Embryonic facial prominence (tissue), 1 donor: ENCODE data around the gene GPR26.

Source experiments
- DNase-seq: peaks from one replicate; pipeline ENCODE4 v3.0.0-alpha.2; 2016; ENCODE audit errors: extremely low spot score

GPR26 gene, protein sequence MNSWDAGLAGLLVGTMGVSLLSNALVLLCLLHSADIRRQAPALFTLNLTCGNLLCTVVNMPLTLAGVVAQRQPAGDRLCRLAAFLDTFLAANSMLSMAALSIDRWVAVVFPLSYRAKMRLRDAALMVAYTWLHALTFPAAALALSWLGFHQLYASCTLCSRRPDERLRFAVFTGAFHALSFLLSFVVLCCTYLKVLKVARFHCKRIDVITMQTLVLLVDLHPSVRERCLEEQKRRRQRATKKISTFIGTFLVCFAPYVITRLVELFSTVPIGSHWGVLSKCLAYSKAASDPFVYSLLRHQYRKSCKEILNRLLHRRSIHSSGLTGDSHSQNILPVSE

DNA sequence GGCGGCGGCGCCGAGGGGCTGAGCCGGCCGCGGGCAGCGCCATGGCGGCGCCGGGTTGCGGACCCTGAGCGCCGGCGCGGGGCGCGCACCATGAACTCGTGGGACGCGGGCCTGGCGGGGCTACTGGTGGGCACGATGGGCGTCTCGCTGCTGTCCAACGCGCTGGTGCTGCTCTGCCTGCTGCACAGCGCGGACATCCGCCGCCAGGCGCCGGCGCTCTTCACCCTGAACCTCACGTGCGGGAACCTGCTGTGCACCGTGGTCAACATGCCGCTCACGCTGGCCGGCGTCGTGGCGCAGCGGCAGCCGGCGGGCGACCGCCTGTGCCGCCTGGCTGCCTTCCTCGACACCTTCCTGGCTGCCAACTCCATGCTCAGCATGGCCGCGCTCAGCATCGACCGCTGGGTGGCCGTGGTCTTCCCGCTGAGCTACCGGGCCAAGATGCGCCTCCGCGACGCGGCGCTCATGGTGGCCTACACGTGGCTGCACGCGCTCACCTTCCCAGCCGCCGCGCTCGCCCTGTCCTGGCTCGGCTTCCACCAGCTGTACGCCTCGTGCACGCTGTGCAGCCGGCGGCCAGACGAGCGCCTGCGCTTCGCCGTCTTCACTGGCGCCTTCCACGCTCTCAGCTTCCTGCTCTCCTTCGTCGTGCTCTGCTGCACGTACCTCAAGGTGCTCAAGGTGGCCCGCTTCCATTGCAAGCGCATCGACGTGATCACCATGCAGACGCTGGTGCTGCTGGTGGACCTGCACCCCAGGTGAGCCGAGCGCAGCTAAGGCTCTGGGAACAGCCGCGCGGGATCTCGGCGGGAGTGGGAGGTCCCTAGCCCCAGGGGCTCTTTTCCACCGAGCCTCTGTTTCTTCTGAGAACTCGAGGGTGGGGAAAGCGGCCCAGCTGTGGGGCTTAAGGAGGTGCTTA, at the start of gene GPR26:
Gene GPR26, plus strand, starts transcription at position 38 of the 919 bp plus-strand sequence. Its CDS starts 53 bp downstream, at position 91.
- DNase-seq: no peak

DNA sequence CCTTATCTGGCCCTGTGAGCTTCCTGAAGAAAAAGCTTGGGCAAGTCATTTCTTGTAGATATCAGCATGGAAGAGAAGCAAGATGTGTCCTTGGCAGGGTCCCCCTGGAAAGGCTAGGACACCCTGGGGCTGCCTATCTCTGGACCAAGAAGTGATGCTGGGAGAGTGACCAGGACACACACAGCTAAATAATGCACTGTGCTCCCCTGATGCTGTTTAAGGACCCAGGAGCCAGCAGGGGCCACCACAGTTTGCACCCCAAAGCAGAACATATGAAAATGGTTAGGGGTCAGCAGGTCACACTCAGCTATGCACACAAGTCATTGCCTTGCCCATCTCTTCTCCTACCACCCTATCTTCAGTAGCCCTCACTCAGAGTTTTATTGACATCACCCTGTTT, 47.9 kb upstream of the GPR26 start:
- no peak for DNase-seq

DNA sequence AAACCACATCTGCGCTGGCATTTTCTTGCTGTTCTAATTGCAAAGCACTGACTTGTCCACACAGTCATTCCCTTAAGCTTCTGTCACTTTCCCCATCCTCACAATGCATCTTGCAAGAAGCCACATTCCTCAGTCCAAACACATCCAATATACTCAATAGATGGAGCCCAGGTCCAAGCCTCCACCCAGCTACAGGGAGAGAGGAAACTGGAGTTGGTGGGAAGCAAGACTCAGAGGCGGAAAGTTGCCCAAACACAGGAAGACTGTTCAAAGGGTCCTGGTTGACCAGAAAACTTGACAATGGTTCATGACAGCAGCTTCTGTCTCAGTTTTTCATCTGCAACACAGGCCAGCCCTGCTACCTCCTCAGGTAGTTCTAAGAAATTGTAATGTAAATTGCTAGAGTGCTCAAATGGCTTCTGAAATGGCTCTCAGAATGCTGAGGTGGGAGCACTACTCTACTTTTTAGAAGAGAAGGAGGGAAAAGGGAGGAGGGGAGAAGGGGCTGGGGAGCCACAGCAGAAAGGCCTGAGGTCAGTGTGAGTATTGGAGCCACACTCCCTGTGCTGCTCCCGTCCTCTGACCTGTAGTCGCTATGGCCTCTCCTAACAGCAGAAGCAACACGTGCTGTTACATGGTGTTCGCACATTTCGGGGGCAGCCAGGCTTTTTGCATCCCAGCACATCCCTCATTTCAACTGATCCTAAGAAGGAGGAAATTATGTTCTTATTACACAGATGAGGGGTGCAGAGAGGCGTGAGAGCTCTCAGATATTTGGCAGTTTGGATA, 46.9 kb upstream of the GPR26 start:
- DNase-seq: no peak

DNA sequence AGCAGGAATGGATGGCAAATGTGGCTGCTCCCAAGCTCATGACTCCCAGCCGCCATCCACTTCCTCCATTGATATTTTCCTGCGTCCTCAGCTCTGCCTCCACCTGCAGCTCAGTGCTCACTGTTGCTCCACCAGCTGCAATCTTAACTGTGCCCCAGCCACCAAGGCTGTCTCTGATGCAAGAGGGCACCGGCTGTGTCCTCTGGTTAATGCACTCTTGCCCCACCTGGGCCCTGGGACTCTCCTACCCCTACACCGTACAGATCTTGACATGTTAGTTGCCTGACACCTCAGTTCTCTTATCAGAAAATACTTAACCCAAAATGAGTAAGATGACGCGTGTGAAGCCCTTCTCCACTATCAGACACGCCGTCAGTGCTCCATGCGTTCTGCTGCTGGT, 45.5 kb upstream of the GPR26 start:
- DNase-seq: no peak

DNA sequence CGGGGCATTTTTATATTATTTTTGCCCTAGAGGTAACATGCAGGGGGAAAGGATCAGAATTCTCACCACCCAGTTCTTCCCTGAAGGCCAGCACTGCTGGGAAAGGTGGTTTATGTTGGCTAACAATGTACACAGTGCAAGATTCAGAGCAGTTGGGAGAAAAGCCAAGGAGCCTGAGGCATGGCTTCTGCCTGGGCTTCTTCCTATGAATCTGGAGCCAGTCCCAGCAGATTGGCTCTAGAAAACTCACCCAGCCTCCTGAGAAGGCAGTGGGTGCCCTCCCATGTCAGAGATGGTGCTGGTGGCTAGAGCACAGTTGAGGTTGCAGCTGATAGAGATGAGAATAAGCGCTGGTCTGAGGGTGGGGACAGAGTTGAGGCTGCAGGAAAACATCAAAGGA, 44.7 kb upstream of the GPR26 start:
- no peak for DNase-seq

DNA sequence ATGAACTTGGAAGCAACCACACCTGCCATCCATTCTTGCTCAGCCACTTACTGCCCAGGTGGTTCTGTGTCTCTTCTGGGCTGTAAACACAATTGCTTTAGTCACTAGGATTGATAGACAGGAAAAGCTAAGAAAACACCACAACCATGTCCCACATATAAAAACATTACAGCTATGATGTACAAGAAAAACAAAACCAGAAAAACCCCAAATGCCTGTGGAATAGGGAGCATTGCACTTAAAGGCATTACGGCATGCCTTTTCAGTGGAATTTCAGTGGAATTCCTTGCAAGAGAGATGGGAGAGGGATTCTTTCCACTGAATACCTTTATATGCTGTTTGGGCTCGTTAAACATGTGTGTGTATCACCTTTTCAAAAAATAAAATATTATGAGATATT, 44.2 kb upstream of the GPR26 start:
- no peak for DNase-seq

DNA sequence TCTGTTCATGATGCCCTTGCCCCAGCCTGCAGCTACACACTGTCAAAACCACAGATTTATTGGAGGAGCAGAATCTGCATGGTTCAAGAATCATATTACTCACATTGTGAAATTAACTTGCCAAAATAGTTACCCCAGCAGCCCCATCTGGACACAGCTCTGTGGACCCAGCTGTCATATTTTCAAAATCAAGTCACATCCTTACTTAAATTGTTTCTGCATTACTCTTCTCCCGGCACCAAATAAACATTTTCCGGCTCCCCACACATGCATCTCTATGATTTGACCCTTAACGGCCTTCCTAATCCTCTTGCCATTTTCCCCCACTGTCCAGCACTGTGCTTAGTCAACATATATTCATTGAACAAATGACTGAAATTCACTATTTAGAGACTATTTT, 43.8 kb upstream of the GPR26 start:
- DNase-seq: no peak

DNA sequence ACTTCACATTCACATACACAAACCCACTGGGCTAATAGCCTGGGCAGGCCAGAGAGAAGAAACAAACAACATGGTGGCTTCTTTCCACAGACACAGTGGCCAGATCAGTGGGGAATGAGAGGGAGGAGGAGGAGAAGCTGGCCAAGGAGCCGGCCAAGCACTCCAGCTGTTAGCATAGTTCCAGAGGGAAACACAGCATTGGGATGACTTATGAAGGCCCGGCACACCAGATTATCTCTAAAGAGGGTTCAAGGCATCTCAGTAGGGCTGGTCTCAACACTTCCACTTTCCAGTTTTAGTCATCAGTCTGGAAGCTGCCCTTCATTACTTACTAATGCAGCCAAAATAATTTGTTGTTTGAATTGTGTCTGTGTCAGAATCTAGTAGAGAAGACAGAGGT, 42.1 kb upstream of the GPR26 start:
- no peak for DNase-seq

DNA sequence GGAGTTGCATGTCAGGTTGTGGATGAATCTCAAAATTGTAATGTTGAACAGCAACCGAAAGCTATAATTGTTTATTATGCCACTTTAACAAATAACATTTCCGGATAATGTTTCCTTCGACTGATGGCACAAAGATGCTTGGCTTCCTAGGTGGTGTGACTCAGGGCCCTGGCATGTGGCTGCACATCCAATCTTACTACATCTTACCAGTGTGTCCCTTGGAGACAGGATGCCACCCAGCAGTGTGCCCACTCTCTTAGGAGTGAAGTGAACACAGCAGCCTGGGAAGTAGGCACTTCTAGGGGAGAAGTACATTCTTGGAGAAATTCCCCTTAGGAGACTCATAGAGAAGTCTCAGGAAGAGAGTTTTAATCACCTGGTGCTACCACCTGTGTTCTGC, 33.0 kb upstream of the GPR26 start:
- no peak for DNase-seq

DNA sequence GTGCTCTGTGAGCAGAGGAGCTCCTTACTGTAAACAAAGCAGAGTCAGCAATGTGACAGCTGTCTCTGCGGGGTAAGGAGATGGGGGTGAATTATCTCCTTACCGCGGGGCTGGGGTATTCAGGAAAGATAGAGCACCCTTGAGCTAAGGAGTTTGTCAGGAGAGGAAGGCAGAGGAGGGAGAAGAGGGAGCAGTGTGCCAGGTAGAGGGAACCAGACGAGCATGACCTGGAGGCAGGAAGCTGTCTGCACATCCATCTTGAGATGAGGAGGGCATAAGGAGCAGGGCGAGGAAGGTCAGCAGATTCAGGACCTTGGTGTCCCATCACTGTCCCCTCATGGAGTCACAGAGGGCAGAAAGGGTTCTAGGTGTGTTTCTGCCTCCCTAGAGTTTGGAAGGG, 32.5 kb upstream of the GPR26 start:
- DNase-seq: no peak

DNA sequence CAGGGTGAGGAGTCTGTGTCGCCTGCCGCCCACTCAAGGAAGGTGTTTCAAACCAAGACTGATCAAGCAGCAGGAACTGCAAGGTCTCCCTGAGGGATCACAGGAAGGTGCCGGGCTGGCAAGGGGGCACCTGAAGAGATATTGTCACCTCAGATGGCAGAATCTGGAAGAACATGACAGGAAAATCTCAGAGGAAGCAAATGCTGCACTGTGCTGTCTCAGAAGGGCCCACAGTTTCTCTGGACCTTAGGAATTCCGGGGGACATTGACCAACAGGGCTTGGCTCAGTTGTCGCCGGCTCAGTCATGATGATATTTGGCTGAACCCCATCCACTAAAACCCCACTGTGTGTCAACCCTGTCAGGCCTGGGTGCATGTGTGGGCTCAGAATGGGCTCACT, 31.9 kb upstream of the GPR26 start:
- no peak for DNase-seq

DNA sequence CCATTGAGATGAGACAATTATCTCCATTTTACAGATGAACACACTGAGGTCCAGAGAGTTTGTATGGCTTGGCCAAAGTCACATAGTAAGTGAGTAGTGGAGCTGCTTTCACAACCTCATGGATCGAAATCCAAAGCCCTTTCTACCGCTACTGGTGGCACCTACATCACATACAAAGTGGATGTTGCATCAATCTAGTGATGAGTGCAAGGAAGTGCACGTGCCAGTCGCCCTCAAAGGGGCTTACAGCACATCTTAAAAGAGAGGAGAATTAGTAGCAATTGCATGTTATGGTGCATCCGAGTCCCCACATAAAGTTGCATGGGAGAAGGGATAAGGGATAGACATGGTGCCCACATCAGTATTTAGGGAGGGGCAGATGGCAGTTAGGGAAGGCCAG, 31.0 kb upstream of the GPR26 start:
- no peak for DNase-seq

DNA sequence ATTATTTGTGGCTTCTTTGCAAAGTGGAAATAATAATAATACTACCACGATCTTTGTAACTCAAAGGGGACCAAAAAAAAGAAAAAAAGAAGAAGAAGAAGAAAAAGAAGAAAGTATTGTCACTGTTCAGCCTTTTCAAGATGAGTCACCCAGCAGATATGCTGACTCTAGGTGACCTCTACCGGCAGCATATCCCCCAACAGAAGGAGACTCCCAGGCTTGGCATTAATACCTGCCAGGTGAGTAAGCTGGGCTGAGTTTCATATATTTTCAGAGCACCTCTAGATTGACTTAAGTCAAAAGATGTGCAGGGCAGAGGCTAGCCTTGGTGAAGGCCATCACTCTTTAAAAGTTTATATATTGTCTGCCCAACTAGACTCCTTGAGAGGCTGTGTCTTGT, 30.4 kb upstream of the GPR26 start:
- DNase-seq: no peak

DNA sequence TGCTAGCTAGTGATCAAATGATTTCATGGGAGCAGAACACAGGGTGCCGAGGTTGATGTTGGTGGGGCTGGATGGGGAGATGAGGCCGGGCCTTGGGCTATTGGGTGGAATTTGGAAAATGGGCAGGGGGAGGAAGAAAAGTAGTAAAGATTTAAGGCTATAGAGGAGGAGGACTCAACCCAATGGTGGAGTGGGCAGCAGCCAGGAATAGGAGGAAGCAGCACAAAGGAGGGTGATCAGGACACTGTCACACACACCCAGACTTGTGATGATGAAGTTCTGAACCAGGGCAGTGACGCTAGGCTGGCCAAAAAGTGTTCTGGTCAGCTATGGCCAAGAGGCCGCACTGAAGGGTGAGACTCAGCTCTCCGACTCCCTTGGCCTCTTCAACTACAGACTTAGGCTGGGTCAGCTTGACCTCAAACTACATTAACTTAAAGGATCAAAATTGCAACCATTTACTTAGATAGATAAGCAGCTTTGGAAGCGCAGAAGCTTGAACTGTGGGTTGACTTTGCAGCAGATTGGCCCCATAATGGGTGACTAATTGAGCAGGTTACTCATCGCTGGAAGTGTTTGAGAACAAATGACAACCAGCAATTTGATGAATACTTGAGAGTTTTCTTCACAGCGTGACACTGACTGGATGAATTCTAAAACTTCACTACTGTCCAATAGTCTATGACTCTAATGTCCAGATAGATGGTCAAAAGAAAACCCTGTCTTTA, 29.4 kb upstream of the GPR26 start:
- no peak for DNase-seq

DNA sequence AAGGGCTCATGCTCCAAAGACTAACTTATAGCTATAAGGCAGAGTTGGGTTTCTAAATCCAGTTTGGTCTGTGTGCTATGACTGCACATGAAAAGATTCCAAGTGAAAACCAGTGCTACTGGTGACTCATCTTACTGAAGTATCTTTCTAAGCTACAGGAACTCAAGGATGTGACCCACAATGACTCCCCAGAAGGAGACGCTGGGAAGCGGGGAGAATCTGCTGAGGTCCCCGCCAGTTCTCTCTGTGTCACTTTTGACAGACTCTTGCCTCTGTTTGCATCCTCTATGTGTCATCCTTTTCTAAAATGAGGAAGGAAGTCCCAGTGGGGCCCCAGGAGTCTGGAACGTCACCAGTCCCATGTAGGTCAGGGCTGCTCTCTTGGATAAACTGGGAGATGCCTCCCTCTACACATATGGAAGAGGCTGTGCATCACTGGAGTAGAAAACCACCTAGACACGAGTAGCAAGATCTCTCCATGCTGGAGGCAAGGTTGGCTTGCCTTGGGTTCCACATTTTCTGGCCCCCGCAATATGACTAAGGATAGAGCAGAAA, 28.8 kb upstream of the GPR26 start:
- no peak for DNase-seq

DNA sequence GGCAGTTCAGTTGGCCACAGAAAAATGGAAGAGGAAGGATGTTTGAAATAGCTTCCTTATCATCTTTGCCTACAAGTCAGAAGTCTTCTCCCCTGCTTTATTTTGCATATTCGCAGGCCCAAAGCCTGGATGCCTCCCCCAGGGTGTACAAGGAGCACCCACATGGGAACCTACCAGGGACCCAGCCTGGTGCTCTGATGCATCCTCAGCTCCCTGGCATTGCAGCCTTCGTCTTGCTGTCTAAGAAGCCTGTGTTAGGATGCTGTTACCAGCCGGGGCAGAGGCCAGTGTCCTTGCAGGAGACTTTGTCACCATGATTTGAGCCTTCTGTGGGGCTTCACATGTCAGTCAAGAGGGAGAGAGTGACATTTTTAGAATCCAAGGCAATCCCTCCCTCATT, 27.0 kb upstream of the GPR26 start:
- no peak for DNase-seq

DNA sequence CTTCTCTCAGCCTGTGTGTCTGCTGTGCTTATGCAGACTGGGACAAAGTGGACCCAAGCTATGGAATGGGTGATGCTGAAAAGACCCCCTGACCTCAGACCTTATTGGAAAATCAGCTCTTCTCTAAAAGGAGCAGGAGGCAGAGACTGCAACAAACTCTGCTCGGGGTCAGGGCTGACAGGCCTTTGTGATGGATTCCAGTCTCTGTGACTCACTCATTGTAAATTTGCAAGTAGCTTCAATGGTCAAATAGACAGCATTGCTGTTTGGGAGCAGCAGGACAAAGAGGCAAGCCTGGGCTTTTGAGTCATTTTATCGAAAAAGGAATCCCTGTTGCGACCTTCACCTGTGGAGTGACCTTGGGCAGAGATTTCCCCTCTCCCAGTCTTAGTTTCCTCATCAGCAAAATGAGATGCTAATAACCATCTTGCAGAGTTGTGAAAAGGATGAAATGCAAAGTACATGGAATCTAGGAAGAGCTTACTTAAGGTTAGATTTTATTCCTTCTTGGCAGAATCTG, 26.1 kb upstream of the GPR26 start:
- DNase-seq: no peak

DNA sequence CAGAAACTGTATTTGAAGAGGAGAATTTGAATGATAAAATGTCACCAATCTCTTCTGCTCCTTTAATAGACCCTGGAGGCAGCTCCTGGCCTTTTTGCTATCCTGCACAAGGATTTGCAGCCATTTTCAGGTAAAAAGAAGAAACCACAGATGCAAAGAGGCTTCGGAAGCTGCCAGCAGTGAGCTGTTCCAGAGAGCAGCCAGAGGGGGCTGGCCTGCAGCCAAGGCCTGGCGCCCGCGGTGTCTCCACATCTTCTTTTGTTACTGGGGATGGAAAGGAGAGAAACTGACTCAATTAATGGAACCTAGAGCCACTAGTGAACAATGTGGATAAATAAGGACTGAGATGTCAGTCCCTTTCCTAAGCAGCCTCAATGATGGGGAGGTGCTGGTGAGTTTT, 23.9 kb upstream of the GPR26 start:
- DNase-seq: no peak

DNA sequence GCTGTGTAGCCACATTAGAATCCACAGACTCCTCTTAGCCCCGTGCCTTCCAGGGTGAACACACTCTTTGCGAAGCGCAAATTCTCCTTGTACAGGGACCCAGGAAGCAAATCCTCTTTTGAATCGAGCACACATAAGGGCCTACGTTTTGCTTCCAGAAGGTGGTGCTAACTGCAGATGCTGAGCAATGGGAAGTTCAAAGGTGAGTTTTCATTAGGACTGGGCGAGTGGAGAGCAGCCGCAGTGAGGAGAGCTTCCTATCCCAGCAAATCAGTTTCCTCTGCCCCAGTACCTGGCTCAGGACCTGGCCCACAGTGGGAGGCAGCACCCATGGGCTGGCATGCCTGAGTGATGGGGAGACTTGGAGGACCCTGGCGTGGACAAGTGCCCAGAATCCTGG, 23.5 kb upstream of the GPR26 start:
- DNase-seq: no peak

DNA sequence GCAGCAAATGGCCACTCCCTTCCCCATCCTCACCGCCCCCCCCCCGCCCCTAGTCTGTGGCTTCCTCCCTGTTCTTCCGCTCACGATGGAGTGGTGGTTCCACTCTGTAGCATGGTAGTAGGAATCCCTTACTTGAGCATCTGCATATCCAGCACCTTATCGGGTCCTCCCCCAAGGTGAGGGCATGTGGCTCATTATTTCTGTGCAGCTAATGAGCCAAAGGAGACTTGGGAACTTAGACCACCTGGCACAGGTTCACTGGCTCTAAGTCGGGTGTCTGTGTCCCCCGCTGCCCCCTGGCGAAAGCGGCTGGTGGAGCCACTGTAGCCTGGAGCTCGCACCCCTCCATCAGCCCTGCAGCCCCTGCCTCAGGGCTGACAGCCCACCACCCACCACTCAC, 22.8 kb upstream of the GPR26 start:
- no peak for DNase-seq

DNA sequence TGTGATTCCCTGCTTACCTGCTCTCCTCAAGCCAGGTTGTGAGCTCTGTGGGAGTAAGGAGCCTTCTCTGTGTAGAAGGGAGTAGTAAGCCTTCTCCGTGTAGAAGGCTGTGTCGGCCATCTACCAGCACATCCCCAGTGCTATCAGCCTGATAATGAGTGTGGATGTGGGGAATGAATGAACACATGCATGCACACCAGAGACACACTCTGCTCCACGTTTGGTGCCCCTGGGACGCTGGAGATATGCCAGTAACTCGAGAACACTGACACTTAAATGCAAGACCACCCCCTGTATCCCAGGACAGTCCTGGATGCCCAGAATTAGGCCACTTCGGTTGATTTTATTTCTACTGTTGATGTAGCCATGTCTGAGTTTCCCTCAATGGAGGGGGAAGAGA, 21.1 kb upstream of the GPR26 start:
- DNase-seq: no peak
